AG09309 (cell line): ENCODE measurements around the gene BCAS2.
"Not testable (repeated sequence)": the region's sequence is repeated elsewhere in the genome, so short reads cannot be mapped to it uniquely, and the experiment has no call there.

Source experiments
- DNase-seq: peaks from one replicate; pipeline ENCODE4 v3.0.0-alpha.2; 2010; ENCODE audit warnings: low read depth
- H3K4me3 ChIP-seq: 2 replicates; pipeline ENCODE4 v1.5.1; 2011; ENCODE audit warnings: mild to moderate bottlenecking, low read depth, low read length, moderate library complexity; ENCODE audit not compliant: control insufficient read depth
- CTCF ChIP-seq: IDR thresholded peaks from 2 replicates; pipeline ENCODE4 v1.5.1; 2011; ENCODE audit warnings: mild to moderate bottlenecking, low read depth, low read length, inconsistent platforms; ENCODE audit not compliant: insufficient read depth, control insufficient read depth; ENCODE audit errors: missing control alignments

Gene BCAS2

GRCh38 chr1:114588196-114588689 lies 6.8 kb upstream of the BCAS2 start:
- no peak overlapping the region for H3K4me3 ChIP-seq
- DNase-seq: no peak

GRCh38 chr1:114587203-114587991 lies 6.0 kb upstream of the BCAS2 start:
- no peak overlapping the region for H3K4me3 ChIP-seq
- TF ChIP-seq CTCF: no peak
- DNase-seq: no peak

More at GRCh38 chr1:114588196-114588689, 6.8 kb upstream of the BCAS2 start:
- no peak for TF ChIP-seq CTCF

GRCh38 chr1:114586513-114587047 lies 5.2 kb upstream of the BCAS2 start:
- H3K4me3 ChIP-seq: no peak overlapping the region
- DNase-seq: no peak
- TF ChIP-seq CTCF: no peak

- no peak for TF ChIP-seq CTCF
These were observed 3.8 kb upstream of the BCAS2 start for GRCh38 chr1:114585231-114585630.

GRCh38 chr1:114574365-114574764 lies 7.0 kb downstream of the BCAS2 start:
- TF ChIP-seq CTCF: no peak
- no peak overlapping the region for H3K4me3 ChIP-seq
- DNase-seq: no peak

More at GRCh38 chr1:114585231-114585630, 3.8 kb upstream of the BCAS2 start:
- no peak overlapping the region for H3K4me3 ChIP-seq
- DNase-seq: no peak

- no peak overlapping the region for H3K4me3 ChIP-seq
- no peak for DNase-seq
- TF ChIP-seq CTCF: no peak
These were observed 17.3 kb downstream of the BCAS2 start for GRCh38 chr1:114564141-114564540.

GRCh38 chr1:114562978-114563510 lies 18.4 kb downstream of the BCAS2 start:
- H3K4me3 ChIP-seq, DNase-seq: not testable (repeated sequence)
